ENCODE data around the gene ZNF580. TPM values are rescaled to one million over a fixed set of nuclear protein-coding genes. Genes with fewer than 3 reads are reported as not detected.

ZNF580 gene
- total RNA-seq, 1 donor from 2014 or later = 2.0 TPM

GRCh38 chr19:55624109-55625003 lies 16.4 kb upstream of the ZNF580 start, which contains the start of gene ZNF784:
TSS of gene ZNF784 (minus strand) at chr19:55624566. CDS start at chr19:55624561, 5 bp downstream.
- peak; percentile 96 for DNase-seq

- DNase-seq = no peak
These were observed 15.8 kb upstream of the ZNF580 start for GRCh38 chr19:55625004-55625326.

- DNase-seq = no peak
These were observed 14.5 kb upstream of the ZNF580 start for GRCh38 chr19:55626350-55626749.

- peak; percentile 99 for DNase-seq
These were observed 8.4 kb upstream of the ZNF580 start for GRCh38 chr19:55632463-55632834.

GRCh38 chr19:55633861-55634260 lies 6.9 kb upstream of the ZNF580 start:
- DNase-seq = no peak

- DNase-seq = no peak
These were observed 5.5 kb upstream of the ZNF580 start for GRCh38 chr19:55635334-55635717.

- DNase-seq = no peak
These were observed 4.9 kb upstream of the ZNF580 start for GRCh38 chr19:55635856-55636440.

GRCh38 chr19:55636723-55637122 lies 4.1 kb upstream of the ZNF580 start:
- DNase-seq = no peak

- no peak for DNase-seq
These were observed 3.3 kb upstream of the ZNF580 start for GRCh38 chr19:55637534-55637933.

- peak; percentile 62 for DNase-seq
These were observed 1.9 kb upstream of the ZNF580 start for GRCh38 chr19:55638864-55639359.

- peak; percentile 81 for DNase-seq
These were observed 692 bp upstream of the ZNF580 start for GRCh38 chr19:55640043-55640576.

GRCh38 chr19:55641426-55642152 lies 787 bp downstream of the ZNF580 start:
- no peak for DNase-seq

- peak; percentile 28 for DNase-seq
These were observed 1.6 kb downstream of the ZNF580 start for GRCh38 chr19:55642153-55643002.

GRCh38 chr19:55643003-55643886 lies 2.4 kb downstream of the ZNF580 start, which contains the start of gene ZNF581:
TSS of gene ZNF581 (plus strand) at chr19:55643649. CDS start at chr19:55644572, 923 bp downstream.
- peak; percentile 79 for DNase-seq

- no peak for DNase-seq
These were observed 3.0 kb downstream of the ZNF580 start for GRCh38 chr19:55643887-55644176.

GRCh38 chr19:55644191-55644833 lies 3.5 kb downstream of the ZNF580 start:
- no peak for DNase-seq

- DNase-seq = no peak
These were observed 4.2 kb downstream of the ZNF580 start for GRCh38 chr19:55644842-55645511.

GRCh38 chr19:55645512-55645881 lies 4.7 kb downstream of the ZNF580 start:
- DNase-seq = no peak

GRCh38 chr19:55646889-55647731 lies 6.3 kb downstream of the ZNF580 start:
- no peak for DNase-seq

Data from dermis blood vessel endothelial cell (primary cell).